Activated T-helper 2 cell treated with anti-CD3 and anti-CD28 coated beads, Interferon-gamma antibody, Interleukin-2, Interleukin-4, amounts not matched to agents 10 μg/mL and 5 μg/mL and 100 μg/mL, durations not matched to agents 14 hours and 24 hours and 36 hours (primary cell): ENCODE data around the gene SENP7. TPM values are rescaled to one million over a fixed set of nuclear protein-coding genes. Genes with fewer than 3 reads are reported as not detected.
"Not testable (repeated sequence)": the region's sequence is repeated elsewhere in the genome, so short reads cannot be mapped to it uniquely, and the experiment has no call there.

Experiments
- DNase-seq: peaks from one replicate; pipeline ENCODE4 v3.0.0; 2021; ENCODE audit warnings: low spot score
- H3K27ac Mint-ChIP-seq: one replicate; pipeline ENCODE4 v1.8.0; 2021; ENCODE audit warnings: mixed read lengths
- H3K27me3 Mint-ChIP-seq: one replicate; pipeline ENCODE4 v1.8.0; 2021; ENCODE audit warnings: low read depth, mixed read lengths
- H3K36me3 Mint-ChIP-seq: one replicate; pipeline ENCODE4 v1.8.0; 2021; ENCODE audit warnings: low read depth, mixed read lengths
- H3K4me1 Mint-ChIP-seq: one replicate; pipeline ENCODE4 v1.8.0; 2021; ENCODE audit warnings: low read depth, mixed read lengths
- H3K4me3 Mint-ChIP-seq: one replicate; pipeline ENCODE4 v1.8.0; 2021; ENCODE audit warnings: low read depth, mild to moderate bottlenecking, moderate library complexity, mixed read lengths
- H3K9me3 Mint-ChIP-seq: one replicate; pipeline ENCODE4 v1.8.0; 2021; ENCODE audit warnings: mixed read lengths
- intact Hi-C: fragments of 100-400 bp; cut with micrococcal nuclease; formaldehyde crosslinking; loops from one replicate; pipeline ENCODE4 v1.15.1; 2023
- total RNA-seq: library from RNA; stranded (reverse); gene quantifications from 2 replicates; pipeline ENCODE4 v1.2.3, GENCODE V29; 2022

SENP7 gene
- total RNA-seq, 1 donor from 2014 or later: 10.7 TPM

DNA sequence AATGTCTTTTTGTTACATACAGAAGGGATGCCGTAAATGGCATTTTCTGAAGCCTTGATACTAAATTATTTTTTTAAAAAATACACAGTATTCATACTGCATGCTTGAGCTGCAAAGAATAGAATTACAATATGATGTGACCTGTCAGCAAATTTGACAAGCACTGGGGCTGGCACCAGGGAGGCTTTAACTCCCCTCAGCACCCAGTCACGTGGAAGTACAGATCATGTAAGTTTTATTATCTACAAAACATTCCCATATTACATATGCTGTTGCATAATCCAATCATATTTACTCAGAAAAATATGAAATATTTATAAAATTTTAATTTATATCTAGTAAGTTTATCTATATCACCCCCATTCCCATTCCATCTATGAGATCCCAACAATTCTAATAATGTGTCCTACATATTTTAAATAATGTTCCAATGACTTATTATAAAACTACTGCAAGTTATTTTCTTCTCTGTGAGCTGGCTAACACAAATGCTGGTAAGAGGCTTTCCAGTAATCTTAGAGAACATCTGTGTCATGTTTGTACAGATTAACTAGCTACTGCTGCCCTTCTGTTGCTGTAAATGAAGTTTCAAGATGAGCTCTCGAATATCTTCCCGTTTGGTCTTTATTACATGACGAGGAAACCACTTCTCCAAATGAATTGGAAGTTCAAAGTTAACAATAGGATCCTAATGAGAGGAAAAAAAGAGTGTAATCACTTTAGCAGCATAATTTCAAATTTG is 187.4 kb downstream of the SENP7 start:
- Mint-ChIP-seq H3K27me3 (no peaks in the 10 kb centered on the region), H3K4me3 (no peak overlapping the region), H3K27ac (no peak overlapping the region), H3K4me1 (no peaks in the 10 kb centered on the region), H3K9me3 (no peaks in the 10 kb centered on the region), H3K36me3 (peaks cover 19% of the 10 kb centered on the region)
- no peak for DNase-seq
- intact Hi-C loops: no loop called here

DNA sequence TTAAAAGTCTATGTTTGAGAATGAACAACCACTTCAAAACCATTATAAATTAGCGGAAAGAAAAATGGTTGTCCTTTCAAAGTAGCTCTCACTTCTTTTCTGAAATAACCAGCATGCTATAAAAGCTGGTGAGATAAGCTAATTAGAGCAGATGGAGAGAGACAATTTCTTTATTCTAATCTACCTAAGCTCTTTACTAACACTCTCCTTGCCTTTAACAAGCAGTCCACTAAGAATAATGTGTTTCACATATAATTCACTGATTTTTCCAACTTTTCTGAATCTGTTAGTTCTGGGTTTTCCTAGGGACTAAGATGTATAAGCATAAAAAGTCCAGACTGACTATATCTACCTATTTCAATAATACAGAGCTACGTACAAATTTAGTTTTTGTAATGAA is 192.5 kb downstream of the SENP7 start, which contains the start of gene IMPG2:
Gene IMPG2, minus strand, starts transcription at position 101 of the 400 bp plus-strand sequence. CDS start 203 bp downstream, outside the sequence.
- H3K27me3 Mint-ChIP-seq: no peaks in the 10 kb centered on the region
- H3K4me1 Mint-ChIP-seq: no peaks in the 10 kb centered on the region
- no peak for DNase-seq
- no peaks in the 10 kb centered on the region for H3K9me3 Mint-ChIP-seq
- H3K36me3 Mint-ChIP-seq: no peaks in the 10 kb centered on the region
- no peak within 1 kb of the TSS for H3K4me3 Mint-ChIP-seq
- no peak within 1 kb of the TSS for H3K27ac Mint-ChIP-seq
- intact Hi-C loops: no loop called here

DNA sequence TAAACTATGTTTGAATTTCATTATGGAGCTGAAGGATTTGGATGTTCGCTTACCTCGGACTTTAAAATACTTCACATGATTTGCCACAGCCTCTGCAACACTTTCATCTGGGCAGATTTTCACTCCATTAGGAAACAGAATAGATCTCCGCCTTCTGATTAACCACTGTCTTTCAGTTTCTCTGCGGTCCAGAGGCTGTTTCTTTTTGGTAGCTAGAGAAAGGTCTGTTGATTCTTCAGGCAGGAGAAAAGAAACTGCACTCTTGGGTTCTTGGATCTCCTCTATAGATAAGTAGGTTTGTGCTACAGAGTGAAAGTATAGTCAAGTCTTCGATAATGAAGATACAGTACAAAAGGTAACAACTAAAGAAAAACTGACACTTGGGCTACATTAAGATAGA is 193.5 kb downstream of the SENP7 start:
- Mint-ChIP-seq H3K27me3 (no peaks in the 10 kb centered on the region), H3K27ac (no peak overlapping the region), H3K9me3 (no peaks in the 10 kb centered on the region), H3K4me1 (no peaks in the 10 kb centered on the region), H3K4me3 (no peak overlapping the region), H3K36me3 (no peaks in the 10 kb centered on the region)
- DNase-seq: no peak
- intact Hi-C loops: no loop called here

DNA sequence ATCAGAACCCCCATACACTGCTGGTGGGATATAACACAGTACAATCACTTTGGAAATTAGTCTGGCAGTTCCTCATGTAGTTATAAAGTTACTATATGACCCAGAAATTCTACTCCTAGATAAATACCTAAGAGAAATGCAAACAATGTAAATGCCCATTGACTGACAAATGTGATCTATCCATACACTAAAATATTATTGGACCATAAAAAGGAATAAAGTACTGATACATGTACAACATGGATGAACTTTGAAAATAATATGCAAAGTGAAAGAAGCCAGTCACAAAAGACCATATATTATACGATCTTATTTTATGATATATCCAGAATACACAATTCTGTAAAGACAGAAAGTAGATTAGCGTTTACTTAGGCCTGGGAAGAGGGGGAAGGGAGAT is 200.5 kb downstream of the SENP7 start:
- intact Hi-C loops: no loop called here
- peaks cover 22% of the 10 kb centered on the region for H3K9me3 Mint-ChIP-seq
- no peak overlapping the region for H3K4me3 Mint-ChIP-seq
- no peaks in the 10 kb centered on the region for H3K27me3 Mint-ChIP-seq
- no peak overlapping the region for H3K27ac Mint-ChIP-seq
- no peaks in the 10 kb centered on the region for H3K4me1 Mint-ChIP-seq
- peaks cover 12% of the 10 kb centered on the region for H3K36me3 Mint-ChIP-seq
- DNase-seq: no peak

DNA sequence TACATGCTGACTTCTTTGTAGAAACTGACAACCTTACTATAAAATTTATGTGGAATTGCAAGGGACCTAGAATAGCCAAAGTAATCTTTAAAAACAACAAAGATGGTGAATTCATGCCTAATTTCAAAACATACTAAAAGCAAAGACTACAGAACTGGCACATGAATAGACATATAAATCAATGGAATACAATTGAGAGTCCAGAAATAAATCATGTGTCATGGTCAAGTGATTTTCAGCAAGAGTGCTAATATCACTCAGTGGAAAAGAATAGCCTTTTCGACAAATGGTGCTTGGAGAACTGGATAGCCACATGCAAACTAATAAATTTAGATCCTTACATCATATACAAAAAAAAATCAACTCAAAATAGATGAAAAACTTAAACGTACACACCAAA is 201.3 kb downstream of the SENP7 start:
- Mint-ChIP-seq H3K4me3 (no peak overlapping the region), H3K9me3 (peaks cover 31% of the 10 kb centered on the region), H3K4me1 (no peaks in the 10 kb centered on the region), H3K36me3 (peaks cover 13% of the 10 kb centered on the region), H3K27ac (no peak overlapping the region), H3K27me3 (no peaks in the 10 kb centered on the region)
- intact Hi-C loops: no loop called here
- no peak for DNase-seq

DNA sequence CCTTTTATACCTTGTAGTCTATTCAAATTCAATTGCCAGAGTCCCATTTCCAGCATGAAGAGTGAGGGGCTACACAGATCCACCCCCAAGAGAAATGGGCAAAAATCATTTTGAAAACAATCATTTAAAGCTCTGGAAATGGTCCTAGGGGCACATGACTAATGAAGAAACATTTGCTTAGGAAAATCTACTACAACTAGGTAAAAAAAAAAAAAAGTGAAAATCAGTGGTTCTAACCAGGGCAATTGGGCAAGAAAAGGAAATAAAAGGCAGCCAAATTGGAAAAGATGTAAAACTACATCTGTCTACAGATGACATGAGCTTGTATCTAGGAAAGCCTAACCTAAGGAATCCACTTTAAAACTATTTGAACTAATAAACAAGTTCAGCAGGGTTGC is 202.0 kb downstream of the SENP7 start:
- Mint-ChIP-seq H3K4me3 (no peak overlapping the region), H3K27ac (no peak overlapping the region), H3K9me3 (peaks cover 37% of the 10 kb centered on the region), H3K36me3 (peaks cover 13% of the 10 kb centered on the region), H3K27me3 (no peaks in the 10 kb centered on the region), H3K4me1 (no peaks in the 10 kb centered on the region)
- no peak for DNase-seq
- intact Hi-C loops: no loop called here

DNA sequence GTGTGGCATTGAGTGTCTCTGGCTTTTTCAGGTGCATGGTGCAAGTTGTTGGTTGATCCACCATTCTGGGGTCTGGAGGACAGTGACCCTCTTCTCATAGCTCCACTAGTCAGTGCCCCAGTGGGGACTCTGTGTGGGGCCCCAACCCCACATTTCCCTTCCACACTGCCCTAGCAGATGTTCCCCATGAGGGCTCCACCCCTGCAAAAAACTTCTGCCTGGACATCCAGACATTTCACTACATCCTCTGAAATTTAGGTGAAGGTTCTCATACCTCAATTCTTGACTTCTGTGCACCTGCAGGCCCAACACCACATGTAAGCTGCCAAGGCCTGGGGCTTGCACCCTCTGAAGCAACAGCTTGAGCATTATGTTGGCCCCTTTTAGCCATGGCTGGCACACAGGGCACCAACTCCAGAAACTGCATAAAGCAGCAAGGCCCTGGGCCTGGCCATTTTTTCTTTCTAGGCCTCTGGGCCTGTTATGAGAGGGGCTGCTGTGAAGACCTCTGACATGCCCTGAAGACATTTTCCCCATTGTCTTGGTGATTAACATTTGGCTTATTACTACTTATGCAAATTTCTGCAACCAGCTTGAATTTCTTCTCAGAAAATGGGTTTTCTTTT is 204.8 kb downstream of the SENP7 start:
- H3K4me1 Mint-ChIP-seq, H3K27me3 Mint-ChIP-seq, DNase-seq, H3K27ac Mint-ChIP-seq, H3K4me3 Mint-ChIP-seq, intact Hi-C loops: not testable (repeated sequence)
- peaks cover 41% of the 10 kb centered on the region for H3K9me3 Mint-ChIP-seq
- H3K36me3 Mint-ChIP-seq: peaks cover 13% of the 10 kb centered on the region

DNA sequence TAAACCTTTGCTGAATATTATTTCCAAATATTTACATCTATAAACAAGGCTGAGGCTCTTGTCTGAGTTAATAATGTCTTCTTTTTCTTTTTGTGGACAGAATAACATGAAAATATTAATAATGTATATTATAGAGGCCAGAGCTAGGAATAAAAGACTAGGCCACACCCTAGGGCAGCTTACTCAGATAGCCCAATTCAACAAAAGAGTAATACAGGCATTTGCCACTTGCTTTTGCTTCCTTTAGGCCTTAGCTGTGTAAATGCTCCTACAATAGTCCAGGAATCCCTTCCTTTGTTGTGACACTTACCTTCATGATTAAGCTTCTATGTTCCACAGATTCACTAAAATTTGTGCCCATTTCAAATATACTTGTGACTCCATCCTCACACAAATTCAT is 209.2 kb downstream of the SENP7 start:
- Mint-ChIP-seq H3K4me1 (no peaks in the 10 kb centered on the region), H3K9me3 (peaks cover 42% of the 10 kb centered on the region), H3K27ac (no peak overlapping the region), H3K36me3 (peaks cover 8% of the 10 kb centered on the region), H3K4me3 (no peak overlapping the region), H3K27me3 (no peaks in the 10 kb centered on the region)
- intact Hi-C loops: no loop called here
- no peak for DNase-seq

DNA sequence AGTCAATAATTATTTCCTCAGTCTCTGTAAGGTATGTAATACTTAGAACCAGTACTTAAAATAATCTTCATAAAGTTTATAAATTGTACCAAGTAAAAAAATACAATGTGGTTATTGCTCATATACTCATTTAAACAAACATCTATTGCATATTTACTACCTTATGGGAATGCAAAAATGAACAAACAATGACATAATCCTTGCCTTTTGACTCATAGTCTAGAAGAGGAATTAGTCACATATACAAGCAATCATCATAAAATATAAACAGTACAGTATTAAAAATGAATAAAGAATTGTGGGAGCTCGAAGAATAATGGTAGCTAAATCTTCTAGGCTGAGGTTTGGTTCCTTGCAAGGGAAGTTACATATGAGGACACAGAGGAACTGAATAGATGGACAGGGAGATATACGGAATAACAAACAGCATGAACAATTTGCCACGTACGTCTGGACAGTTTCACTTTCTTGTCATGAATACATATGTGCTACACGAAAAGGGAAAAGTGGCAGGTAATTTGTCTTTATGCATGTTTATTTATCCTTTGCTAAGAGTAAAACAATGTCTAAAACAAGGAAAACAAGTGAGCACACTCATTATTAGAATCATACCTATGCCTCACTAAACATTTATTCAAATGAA is 209.8 kb downstream of the SENP7 start:
- Mint-ChIP-seq H3K27ac (no peak overlapping the region), H3K27me3 (no peaks in the 10 kb centered on the region), H3K36me3 (peaks cover 6% of the 10 kb centered on the region), H3K4me3 (no peak overlapping the region), H3K9me3 (peaks cover 41% of the 10 kb centered on the region), H3K4me1 (no peaks in the 10 kb centered on the region)
- intact Hi-C loops: no loop called here
- no peak for DNase-seq

DNA sequence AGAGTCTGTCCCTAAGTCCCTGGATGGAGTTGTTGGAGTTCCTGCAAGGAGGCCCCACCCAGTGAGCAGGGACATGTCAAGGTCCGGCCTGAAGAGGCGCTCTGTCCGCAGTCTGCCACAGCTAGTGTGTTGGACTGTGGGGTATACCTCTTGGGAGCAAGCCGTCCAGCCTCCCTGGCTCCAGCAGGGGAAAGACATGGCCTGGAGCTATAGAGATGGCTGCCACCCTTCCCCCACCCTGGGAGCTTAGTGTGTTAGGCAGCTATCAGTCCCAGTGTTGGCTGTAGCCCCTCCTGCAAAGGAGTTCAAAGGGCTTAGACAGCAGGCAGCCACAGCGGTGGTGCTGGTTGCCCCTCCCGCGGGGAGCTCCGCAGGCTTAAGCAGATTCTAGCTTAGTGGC is 212.9 kb downstream of the SENP7 start:
- H3K4me1 Mint-ChIP-seq: no peaks in the 10 kb centered on the region
- H3K4me3 Mint-ChIP-seq: no peak overlapping the region
- H3K27me3 Mint-ChIP-seq: no peaks in the 10 kb centered on the region
- no peaks in the 10 kb centered on the region for H3K36me3 Mint-ChIP-seq
- H3K27ac Mint-ChIP-seq: no peak overlapping the region
- DNase-seq: no peak
- H3K9me3 Mint-ChIP-seq: peaks cover 30% of the 10 kb centered on the region
- intact Hi-C loops: no loop called here

DNA sequence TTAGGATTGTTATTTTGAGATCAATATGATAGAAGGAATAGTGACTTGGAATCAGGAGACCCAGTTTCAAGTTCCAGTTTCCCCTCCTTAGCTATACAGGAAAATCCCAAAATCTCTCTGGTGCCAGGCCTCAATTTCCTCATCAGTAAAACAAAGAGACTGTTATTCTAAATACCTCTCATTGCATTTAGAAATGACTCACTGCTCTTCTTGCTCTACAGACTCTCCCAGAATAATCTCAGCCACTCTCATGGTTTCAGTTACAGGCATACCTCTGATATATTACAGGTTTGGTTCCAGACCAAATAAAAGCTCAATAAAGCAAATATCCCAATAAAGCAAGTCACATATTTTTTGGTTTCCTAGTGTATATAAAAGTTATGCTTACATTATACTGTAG is 221.0 kb downstream of the SENP7 start:
- Mint-ChIP-seq H3K9me3 (peaks cover 16% of the 10 kb centered on the region), H3K4me1 (no peaks in the 10 kb centered on the region), H3K27me3 (no peaks in the 10 kb centered on the region), H3K27ac (no peak overlapping the region), H3K36me3 (no peaks in the 10 kb centered on the region), H3K4me3 (no peak overlapping the region)
- no peak for DNase-seq
- intact Hi-C loops: no loop called here

DNA sequence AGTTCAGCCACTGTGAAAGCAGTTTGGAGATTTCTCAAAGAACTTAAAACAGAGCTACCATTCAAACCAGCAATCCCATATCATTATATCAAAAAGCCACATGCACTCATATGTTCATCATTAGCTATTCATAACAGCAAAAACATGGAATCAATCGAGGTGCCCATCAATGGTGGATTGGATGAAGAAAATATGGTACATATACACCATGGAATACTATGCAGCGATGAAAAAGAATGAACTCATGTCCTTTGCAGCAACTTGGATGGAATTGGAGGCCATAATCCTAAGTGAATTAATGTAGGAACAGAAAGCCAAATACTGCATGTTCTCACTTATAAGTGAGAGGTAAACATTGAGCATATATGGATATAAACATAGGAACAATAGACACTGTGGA is 224.7 kb downstream of the SENP7 start:
- Mint-ChIP-seq H3K36me3 (no peaks in the 10 kb centered on the region), H3K9me3 (peaks cover 12% of the 10 kb centered on the region), H3K27ac (no peak overlapping the region), H3K4me1 (no peaks in the 10 kb centered on the region), H3K27me3 (no peaks in the 10 kb centered on the region), H3K4me3 (no peak overlapping the region)
- no peak for DNase-seq
- intact Hi-C loops: no loop called here

DNA sequence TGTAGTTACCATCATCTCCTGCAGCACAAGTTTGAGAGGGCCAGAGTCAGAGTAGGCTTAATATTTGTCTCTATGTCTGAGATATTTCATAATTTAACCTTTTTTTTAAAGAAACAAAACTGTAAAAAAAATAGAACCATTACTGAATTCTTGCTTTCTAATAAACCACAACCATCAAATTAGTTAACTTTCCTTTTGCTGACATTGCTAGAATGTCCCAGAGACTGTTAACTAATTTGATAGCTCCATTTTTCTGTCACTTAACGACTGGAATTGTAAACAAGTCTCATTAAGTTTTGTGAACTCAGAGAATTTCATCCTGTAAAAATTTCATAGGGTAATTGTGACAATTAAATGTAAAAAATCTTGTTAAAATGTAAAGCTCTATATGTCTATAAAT is 228.3 kb downstream of the SENP7 start:
- no peaks in the 10 kb centered on the region for H3K4me1 Mint-ChIP-seq
- intact Hi-C loops: no loop called here
- no peaks in the 10 kb centered on the region for H3K36me3 Mint-ChIP-seq
- no peak for DNase-seq
- H3K27me3 Mint-ChIP-seq: no peaks in the 10 kb centered on the region
- H3K9me3 Mint-ChIP-seq: peaks cover 12% of the 10 kb centered on the region
- no peak overlapping the region for H3K27ac Mint-ChIP-seq
- H3K4me3 Mint-ChIP-seq: no peak overlapping the region
